ENCODE results near the gene THOC7.

DNA sequence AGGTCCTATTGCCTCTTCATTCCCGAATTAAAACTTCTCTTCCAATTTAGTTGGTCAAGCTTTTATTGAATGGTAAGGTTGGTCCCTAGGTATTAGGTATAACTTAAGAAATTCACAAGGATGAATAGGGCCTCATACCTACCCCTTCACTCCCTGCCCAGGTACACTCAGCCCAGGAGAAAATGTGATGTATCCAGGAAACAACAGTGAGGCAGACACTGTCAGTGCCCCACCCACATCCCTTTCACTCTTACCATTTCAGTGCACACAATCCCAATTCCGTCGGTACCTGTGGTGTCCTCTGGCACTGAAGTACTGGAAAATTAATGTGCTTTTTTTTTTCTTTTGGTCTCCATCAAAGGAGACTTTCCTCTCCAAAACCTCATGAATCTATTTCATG is 55.0 kb downstream of the THOC7 start:
- TF ChIP-seq POLR2A (IDR thresholded peaks at IDR 0.05; ENCODE audit: low read depth, low read length), result no peak
- TF ChIP-seq POLR2AphosphoS5 (IDR thresholded peaks at IDR 0.05; ENCODE audit: low read depth, low read length), result no peak

Data from GM12892 (cell line).